CD4-positive, CD25-positive, alpha-beta regulatory T cell (primary cell): Measurements from ENCODE around the gene NUAK1. TPM values are rescaled to one million over a fixed set of nuclear protein-coding genes. Genes with fewer than 3 reads are reported as not detected.
A peak's percentile ranks its signal among the peaks of the same experiment; 100 is the strongest.
"Not testable (repeated sequence)": the region's sequence is repeated elsewhere in the genome, so short reads cannot be mapped to it uniquely, and the experiment has no call there.

ENCODE experiments used
- ATAC-seq, 2 donors: fragments of 150-1000 bp; cut with Tn5 transposase; one replicate each; pipeline ENCODE4 v1.10.0; 2021; ENCODE audit warnings: low read depth in 2 of 2, moderate number of reproducible peaks in 2 of 2, moderate library complexity in 1 of 2
- DNase-seq, 3 donors: peaks; one replicate each; pipeline versions ENCODE4 v3.0.0 to v3.0.0-alpha.2; 2012 to 2022; ENCODE audit warnings: mixed read lengths in 1 of 3
- H3K27ac ChIP-seq: one replicate; pipeline ENCODE4 v1.7.0; 2013; ENCODE audit warnings: mild to moderate bottlenecking, low read length; ENCODE audit not compliant: insufficient read depth, poor library complexity, severe bottlenecking
- H3K27me3 ChIP-seq: one replicate; pipeline ENCODE4 v1.7.0; 2013; ENCODE audit warnings: low read length; ENCODE audit not compliant: control insufficient read depth, insufficient read depth
- H3K36me3 ChIP-seq: one replicate; pipeline ENCODE4 v1.7.0; 2013; ENCODE audit warnings: mild to moderate bottlenecking, low read length, moderate library complexity; ENCODE audit not compliant: control insufficient read depth, insufficient read depth
- H3K4me1 ChIP-seq: 2 replicates; pipeline ENCODE4 v1.7.0; 2013; ENCODE audit warnings: mild to moderate bottlenecking, low read length; ENCODE audit not compliant: insufficient read depth, control insufficient read depth, poor library complexity, severe bottlenecking
- H3K4me3 ChIP-seq: one replicate; pipeline ENCODE4 v1.7.0; 2013; ENCODE audit warnings: low read depth, mild to moderate bottlenecking, low read length, moderate library complexity
- H3K9me3 ChIP-seq, 2 experiments: 1 replicate in 1 of 2; 2 replicates in 1 of 2; pipeline ENCODE4 v1.7.0; 2013; ENCODE audit warnings: low read length in 2 of 2, mild to moderate bottlenecking in 1 of 2, moderate library complexity in 1 of 2; ENCODE audit not compliant: control insufficient read depth in 2 of 2
- H3K27ac Mint-ChIP-seq, 3 donors: one replicate each; pipeline ENCODE4 v1.8.0; 2020 to 2022; ENCODE audit warnings: mild to moderate bottlenecking in 3 of 3, mixed read lengths in 3 of 3, moderate library complexity in 2 of 3
- H3K27me3 Mint-ChIP-seq: one replicate; pipeline ENCODE4 v1.8.0; 2022; ENCODE audit warnings: mild to moderate bottlenecking, mixed read lengths
- H3K36me3 Mint-ChIP-seq: one replicate; pipeline ENCODE4 v1.8.0; 2020; ENCODE audit warnings: mixed read lengths
- H3K4me1 Mint-ChIP-seq, 4 donors: one replicate each; pipeline ENCODE4 v1.8.0; 2020 to 2022; ENCODE audit warnings: mixed read lengths in 4 of 4, mild to moderate bottlenecking in 1 of 4
- H3K4me3 Mint-ChIP-seq, 4 donors: one replicate each; pipeline ENCODE4 v1.8.0; 2020 to 2022; ENCODE audit warnings: mild to moderate bottlenecking in 4 of 4, mixed read lengths in 4 of 4, moderate library complexity in 3 of 4
- H3K9me3 Mint-ChIP-seq, 7 donors: one replicate each; pipeline ENCODE4 v1.8.0; 2020 to 2022; ENCODE audit warnings: mixed read lengths in 7 of 7, mild to moderate bottlenecking in 3 of 7, moderate library complexity in 2 of 7
- polyA plus RNA-seq, 4 donors: library from polyadenylated mRNA; unstranded; fragments of 300-500 nt; fragmentation: Illumina TruSeq; gene quantifications; one replicate each; pipeline ENCODE4 v1.2.3, GENCODE V29; 2021
- total RNA-seq: library from RNA; stranded (reverse); gene quantifications from one replicate; pipeline ENCODE4 v1.2.3, GENCODE V29; 2022

NUAK1 gene
- total and polyA plus RNA-seq, 5 donors from 2014 or later = not detected

DNA sequence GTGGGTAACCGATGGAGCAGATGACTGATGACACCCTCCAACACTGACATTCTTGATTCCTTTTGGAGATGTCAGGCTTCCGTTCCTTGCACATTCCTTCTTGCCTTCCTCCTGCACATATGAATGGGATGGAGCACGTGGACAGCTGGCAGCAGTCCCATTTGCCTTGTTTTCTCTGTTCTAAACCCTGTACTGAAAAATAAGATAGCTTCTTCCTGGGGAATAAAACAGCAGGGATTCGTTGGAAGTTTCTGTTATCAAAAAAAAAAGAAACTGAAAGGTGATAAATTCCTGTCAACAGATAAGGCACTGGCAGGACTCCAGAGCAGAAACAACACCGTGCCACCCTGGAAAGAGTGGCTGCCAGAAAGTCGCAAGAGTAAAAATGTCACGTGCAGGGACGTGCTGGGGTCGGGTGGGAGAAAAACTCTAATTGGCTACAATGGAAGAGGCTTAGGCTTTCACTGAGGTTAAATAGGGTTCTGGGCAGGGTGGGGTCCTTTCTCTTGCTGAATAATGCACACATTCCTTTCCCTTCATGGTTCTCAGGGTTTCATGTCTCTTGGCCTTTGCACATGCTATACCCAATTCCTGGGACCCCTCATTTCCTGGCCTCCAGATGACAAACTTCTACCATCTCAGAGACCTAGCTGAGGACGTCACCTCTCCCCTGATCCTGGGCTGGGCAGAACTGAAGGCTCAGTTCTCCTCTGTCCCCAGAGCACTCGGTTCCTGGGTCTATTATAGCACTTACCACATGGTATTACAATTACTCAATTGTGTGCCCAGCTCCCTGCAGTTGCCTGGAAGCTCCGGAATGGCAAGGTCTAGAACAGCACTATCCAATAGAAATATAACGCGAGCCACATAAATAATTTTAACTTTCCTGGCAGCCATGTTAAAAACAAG, 7.0 kb upstream of the NUAK1 start:
- no peaks in the 10 kb centered on the region for H3K9me3 ChIP-seq
- DNase-seq (no peak), ATAC-seq (no peak)
- H3K4me3 ChIP-seq = no peak overlapping the region
- H3K9me3 Mint-ChIP-seq = peaks cover 0 to 2% (median 0%) of the 10 kb centered on the region in 7 donors
- H3K27me3 Mint-ChIP-seq = peaks cover 25% of the 10 kb centered on the region
- H3K4me1 Mint-ChIP-seq = no peaks in the 10 kb centered on the region
- no peaks in the 10 kb centered on the region for H3K36me3 Mint-ChIP-seq
- no peaks in the 10 kb centered on the region for H3K4me1 ChIP-seq
- H3K27me3 ChIP-seq = peaks cover 16% of the 10 kb centered on the region
- H3K27ac ChIP-seq = no peak overlapping the region
- H3K36me3 ChIP-seq = no peaks in the 10 kb centered on the region
- H3K4me3 Mint-ChIP-seq = no peak overlapping the region
- peak overlapping the region in 1 of 3 donors; percentile 21 for H3K27ac Mint-ChIP-seq

DNA sequence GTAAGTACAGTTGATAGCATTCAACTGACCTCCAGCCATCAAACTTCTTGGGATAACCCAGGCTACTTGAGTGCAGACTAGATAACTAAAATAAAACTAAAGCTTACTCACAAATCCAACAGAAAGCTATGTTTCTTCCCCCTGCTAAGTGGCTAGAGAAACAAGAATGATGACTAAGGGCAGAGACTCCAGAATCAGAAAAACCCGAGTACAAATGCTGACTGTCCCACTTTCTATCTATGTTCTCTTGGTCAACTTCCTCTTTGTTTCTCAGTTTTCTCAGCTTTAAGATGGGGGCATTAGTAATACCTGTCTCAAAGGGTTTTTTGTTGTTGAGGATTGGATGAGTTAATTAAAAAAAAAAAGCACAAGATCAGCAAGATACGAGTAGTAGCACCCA, 6.1 kb upstream of the NUAK1 start:
- H3K27ac ChIP-seq = no peak overlapping the region
- DNase-seq (no peak), ATAC-seq (no peak)
- peaks cover 0 to 5% (median 0%) of the 10 kb centered on the region in 4 donors for H3K4me1 Mint-ChIP-seq
- H3K4me1 ChIP-seq = no peaks in the 10 kb centered on the region
- H3K9me3 Mint-ChIP-seq = peaks cover 0 to 2% (median 0%) of the 10 kb centered on the region in 7 donors
- no peaks in the 10 kb centered on the region for H3K9me3 ChIP-seq
- H3K4me3 Mint-ChIP-seq = no peak overlapping the region
- H3K4me3 ChIP-seq = no peak overlapping the region
- peaks cover 34% of the 10 kb centered on the region for H3K27me3 Mint-ChIP-seq
- H3K27ac Mint-ChIP-seq = no peak overlapping the region
- peaks cover 23% of the 10 kb centered on the region for H3K27me3 ChIP-seq
- H3K36me3 ChIP-seq = no peaks in the 10 kb centered on the region
- no peaks in the 10 kb centered on the region for H3K36me3 Mint-ChIP-seq

DNA sequence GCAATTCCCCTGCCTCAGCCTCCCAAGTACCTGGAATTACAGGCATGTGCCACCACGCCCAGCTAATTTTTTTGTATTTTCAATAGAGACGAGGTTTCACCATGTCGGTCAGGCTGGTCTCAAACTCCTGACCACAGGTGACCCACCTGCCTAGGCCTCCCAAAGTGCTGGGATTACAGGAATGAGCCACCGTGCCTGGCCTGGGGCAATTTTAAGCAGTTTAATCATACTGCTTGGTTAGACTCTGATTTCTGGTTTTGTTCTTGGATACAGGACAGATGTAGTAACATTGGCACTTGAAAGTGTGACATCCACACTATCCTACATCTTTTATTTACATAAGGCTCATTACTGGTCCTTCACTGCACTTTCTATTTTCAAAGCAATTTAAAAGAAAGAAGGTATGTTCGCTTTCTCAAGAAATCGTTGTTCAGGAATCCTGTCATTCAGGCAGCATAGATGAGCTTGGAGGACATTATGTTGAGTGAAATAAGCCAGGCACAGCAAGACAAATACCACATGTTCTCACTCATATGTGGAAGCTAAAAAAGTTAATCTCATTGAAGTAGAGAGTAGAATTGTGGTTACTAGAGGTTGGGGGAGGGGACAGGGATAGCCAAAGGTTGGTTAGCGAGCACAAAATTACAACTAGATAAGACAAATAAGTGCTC, 4.0 kb upstream of the NUAK1 start:
- no peak overlapping the region for H3K4me3 ChIP-seq
- peaks cover 21% of the 10 kb centered on the region for H3K27me3 ChIP-seq
- H3K27ac Mint-ChIP-seq = peak overlapping the region in 1 of 3 donors; percentile 20
- peaks cover 41% of the 10 kb centered on the region for H3K27me3 Mint-ChIP-seq
- H3K36me3 ChIP-seq = no peaks in the 10 kb centered on the region
- no peak overlapping the region for H3K27ac ChIP-seq
- DNase-seq = no peak
- no peak for ATAC-seq
- peaks cover 9% of the 10 kb centered on the region for H3K4me1 ChIP-seq
- peaks cover 0 to 2% (median 0%) of the 10 kb centered on the region in 7 donors for H3K9me3 Mint-ChIP-seq
- H3K36me3 Mint-ChIP-seq = no peaks in the 10 kb centered on the region
- H3K4me1 Mint-ChIP-seq = peaks cover 0 to 11% (median 0%) of the 10 kb centered on the region in 4 donors
- H3K4me3 Mint-ChIP-seq = no peak overlapping the region
- no peaks in the 10 kb centered on the region for H3K9me3 ChIP-seq

DNA sequence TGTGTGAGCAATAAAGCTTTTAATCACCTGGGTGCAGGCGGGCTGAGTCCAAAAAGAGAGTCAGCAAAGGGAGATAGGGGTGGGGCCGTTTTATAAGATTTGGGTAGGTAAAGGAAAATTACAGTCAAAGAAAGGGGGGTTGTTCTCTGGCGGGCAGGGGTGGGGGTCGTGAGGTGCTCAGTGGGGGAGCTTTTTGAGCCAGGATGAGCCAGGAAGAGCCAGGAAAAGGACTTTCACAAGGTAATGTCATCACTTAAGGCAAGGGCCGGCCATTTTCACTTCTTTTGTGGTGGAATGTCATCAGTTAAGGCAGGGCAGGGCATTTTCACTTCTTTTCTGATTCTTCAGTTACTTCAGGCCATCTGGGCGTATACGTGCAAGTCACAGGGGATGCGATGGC, 3.2 kb upstream of the NUAK1 start:
- not testable (repeated sequence) for ATAC-seq, H3K27ac Mint-ChIP-seq

DNA sequence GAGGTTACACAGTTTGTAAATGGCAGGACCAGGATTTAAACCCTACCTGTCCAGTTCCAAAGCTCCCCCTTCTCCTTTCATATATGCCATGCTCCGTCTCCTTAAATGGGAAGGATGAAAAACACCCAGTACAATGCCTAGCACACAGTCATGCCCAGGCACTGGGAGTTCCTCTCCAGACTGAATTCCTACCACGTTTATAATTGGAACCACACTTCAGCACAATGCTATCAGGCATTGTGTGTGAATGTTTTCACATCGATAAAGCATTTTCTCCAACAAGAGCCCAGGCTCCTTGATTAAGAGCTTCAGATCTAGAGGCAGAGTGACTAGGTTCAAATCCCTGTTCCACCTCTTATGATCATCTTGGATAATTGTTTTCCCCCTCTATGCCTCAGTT, 2.7 kb upstream of the NUAK1 start:
- no peaks in the 10 kb centered on the region for H3K9me3 ChIP-seq
- H3K27ac ChIP-seq = no peak overlapping the region
- H3K4me3 ChIP-seq = no peak overlapping the region
- no peaks in the 10 kb centered on the region for H3K36me3 ChIP-seq
- H3K27ac Mint-ChIP-seq = no peak overlapping the region
- no peak for ATAC-seq
- peaks cover 0 to 2% (median 0%) of the 10 kb centered on the region in 7 donors for H3K9me3 Mint-ChIP-seq
- peaks cover 54% of the 10 kb centered on the region for H3K27me3 Mint-ChIP-seq
- H3K4me1 ChIP-seq = peaks cover 11% of the 10 kb centered on the region
- no peaks in the 10 kb centered on the region for H3K36me3 Mint-ChIP-seq
- DNase-seq = no peak
- peaks cover 32% of the 10 kb centered on the region for H3K27me3 ChIP-seq
- peak overlapping the region in 1 of 4 donors; percentile 13 for H3K4me3 Mint-ChIP-seq
- H3K4me1 Mint-ChIP-seq = peaks cover 0 to 16% (median 0%) of the 10 kb centered on the region in 4 donors

More for the DNA sequence above, 3.2 kb upstream of the NUAK1 start:
- H3K36me3 ChIP-seq, H3K36me3 Mint-ChIP-seq, H3K27ac ChIP-seq, H3K9me3 ChIP-seq, H3K4me3 ChIP-seq, DNase-seq, H3K4me3 Mint-ChIP-seq, H3K9me3 Mint-ChIP-seq: not testable (repeated sequence)
- peaks cover 11% of the 10 kb centered on the region for H3K4me1 ChIP-seq
- H3K27me3 Mint-ChIP-seq = peaks cover 49% of the 10 kb centered on the region
- peaks cover 29% of the 10 kb centered on the region for H3K27me3 ChIP-seq
- H3K4me1 Mint-ChIP-seq = peaks cover 0 to 12% (median 0%) of the 10 kb centered on the region in 4 donors

DNA sequence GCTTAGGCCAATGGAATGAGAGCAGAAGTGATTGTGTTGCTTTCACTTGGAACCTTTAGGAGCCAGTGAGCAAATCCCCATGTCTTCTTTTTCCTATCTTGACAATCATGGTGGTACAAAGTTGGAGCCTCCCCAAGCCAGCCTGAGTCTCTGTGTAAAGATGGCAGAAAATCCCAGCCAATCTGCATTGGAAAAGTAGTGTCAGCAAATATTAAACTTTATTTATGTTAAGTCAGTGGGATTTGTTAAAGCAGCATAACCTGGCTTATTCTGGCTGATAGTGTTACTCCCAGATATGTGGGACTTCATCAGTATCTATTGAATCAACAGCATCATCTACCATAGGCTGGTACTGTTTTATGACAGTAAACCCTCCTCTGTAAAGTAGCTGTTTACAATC, 2.2 kb upstream of the NUAK1 start:
- ATAC-seq (no peak), DNase-seq (no peak)
- H3K9me3 ChIP-seq = no peaks in the 10 kb centered on the region
- Mint-ChIP-seq H3K9me3 (peaks cover 0 to 2% (median 0%) of the 10 kb centered on the region in 7 donors), H3K4me3 (no peak overlapping the region), H3K4me1 (peaks cover 0 to 20% (median 0%) of the 10 kb centered on the region in 4 donors), H3K36me3 (no peaks in the 10 kb centered on the region), H3K27me3 (peaks cover 59% of the 10 kb centered on the region), H3K27ac (no peak overlapping the region)
- peaks cover 34% of the 10 kb centered on the region for H3K27me3 ChIP-seq
- no peaks in the 10 kb centered on the region for H3K36me3 ChIP-seq
- H3K27ac ChIP-seq = no peak overlapping the region
- peaks cover 11% of the 10 kb centered on the region for H3K4me1 ChIP-seq
- H3K4me3 ChIP-seq = no peak overlapping the region

DNA sequence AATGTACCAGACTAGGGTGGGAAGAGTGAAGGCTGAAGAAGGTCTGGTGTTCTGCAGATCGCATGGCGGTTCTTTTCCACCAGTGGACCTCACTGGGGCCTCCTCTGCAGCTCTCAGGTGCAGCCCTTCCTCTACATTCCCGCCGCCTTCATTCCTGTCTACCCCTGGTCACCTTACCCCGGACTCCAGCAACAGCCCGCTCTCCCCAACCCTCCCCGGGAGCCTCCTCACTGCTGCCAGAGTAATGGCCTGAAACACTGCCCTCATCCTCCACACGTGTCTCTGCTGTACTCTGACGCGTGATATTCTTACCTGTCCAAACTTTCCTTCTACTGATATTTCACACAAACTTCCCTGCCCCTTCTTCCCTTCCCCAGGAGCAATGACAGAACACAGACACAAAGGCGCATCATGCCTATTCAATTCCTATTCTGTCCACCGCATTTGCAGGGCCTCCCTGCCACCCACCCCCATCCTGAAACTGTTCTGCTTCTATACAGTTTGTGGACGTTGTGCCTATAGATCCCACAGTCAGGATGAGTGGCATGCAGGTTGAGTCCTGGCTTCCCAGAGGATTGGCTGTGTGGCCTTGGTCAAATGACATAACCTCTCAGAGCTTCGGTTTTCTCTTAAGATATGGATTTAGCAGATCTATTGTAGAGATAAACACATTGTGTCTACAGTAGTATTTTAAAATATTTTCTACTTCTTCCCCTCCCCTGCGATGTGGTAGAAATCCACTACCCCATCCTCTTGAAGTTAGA, 1.7 kb upstream of the NUAK1 start:
- Mint-ChIP-seq H3K36me3 (no peaks in the 10 kb centered on the region), H3K27ac (no peak overlapping the region), H3K4me3 (peak overlapping the region in 2 of 4 donors; percentile 17), H3K27me3 (peaks cover 62% of the 10 kb centered on the region), H3K9me3 (peaks cover 0 to 2% (median 0%) of the 10 kb centered on the region in 7 donors), H3K4me1 (peaks cover 0 to 26% (median 0%) of the 10 kb centered on the region in 4 donors)
- DNase-seq (no peak), ATAC-seq (no peak)
- Histone ChIP-seq H3K4me3 (no peak overlapping the region), H3K27ac (no peak overlapping the region), H3K27me3 (peaks cover 38% of the 10 kb centered on the region), H3K36me3 (no peaks in the 10 kb centered on the region), H3K9me3 (no peaks in the 10 kb centered on the region), H3K4me1 (peaks cover 11% of the 10 kb centered on the region)
